Measurements from ENCODE around the gene SLC9C1.

SLC9C1 gene

DNA sequence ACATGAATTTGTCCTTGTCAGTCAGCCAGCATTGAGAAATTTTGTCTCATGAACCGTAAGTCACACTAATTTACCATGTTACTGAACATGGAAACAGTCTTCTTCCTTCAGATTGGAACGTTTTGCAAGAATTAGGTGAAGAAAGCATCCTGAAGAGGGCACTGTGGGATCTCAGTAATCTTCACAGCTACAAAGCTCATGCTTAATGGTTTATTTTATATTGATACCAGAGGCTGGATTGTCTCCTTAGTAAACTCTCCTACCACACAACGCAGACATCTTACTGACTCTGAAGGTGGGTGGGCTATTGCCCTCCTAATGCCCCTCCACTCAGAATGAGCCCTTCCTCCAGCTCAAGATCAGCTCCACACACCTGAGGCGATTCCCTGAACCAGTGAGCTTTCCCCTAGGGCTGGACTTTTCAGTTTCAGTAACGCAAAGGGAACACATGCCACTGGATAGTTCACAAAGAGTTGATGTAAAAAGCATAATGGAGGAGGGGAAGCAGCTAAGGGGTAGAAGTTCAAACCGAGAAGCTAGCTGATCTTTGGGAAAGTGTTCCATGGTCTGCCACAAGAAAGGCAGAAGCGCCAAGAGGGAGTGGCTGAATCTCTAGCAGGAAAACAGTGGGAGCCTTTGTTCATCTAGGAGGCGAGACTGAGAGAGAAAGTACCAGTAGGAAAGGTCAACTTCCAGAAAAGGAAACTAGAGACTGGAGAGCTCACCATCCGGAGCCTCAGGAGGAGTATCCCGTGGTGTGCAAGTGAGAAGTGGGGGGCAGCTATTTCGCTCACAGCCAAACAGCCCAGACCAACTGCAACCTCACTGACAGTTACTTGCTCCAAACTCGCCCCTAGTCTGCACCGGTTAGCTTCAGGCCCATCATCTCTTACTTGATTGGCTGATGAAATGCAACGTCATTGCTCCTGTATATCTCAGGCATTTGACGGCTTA lies at the start of gene SLC9C1:
SLC9C1 (minus strand) TSS at position 849 of the 954 bp plus-strand sequence. CDS start 7,425 bp downstream, outside the sequence.
- peak within 1 kb of the TSS; percentile 45 for H3K27ac ChIP-seq
- TF ChIP-seq, protein P1, sequence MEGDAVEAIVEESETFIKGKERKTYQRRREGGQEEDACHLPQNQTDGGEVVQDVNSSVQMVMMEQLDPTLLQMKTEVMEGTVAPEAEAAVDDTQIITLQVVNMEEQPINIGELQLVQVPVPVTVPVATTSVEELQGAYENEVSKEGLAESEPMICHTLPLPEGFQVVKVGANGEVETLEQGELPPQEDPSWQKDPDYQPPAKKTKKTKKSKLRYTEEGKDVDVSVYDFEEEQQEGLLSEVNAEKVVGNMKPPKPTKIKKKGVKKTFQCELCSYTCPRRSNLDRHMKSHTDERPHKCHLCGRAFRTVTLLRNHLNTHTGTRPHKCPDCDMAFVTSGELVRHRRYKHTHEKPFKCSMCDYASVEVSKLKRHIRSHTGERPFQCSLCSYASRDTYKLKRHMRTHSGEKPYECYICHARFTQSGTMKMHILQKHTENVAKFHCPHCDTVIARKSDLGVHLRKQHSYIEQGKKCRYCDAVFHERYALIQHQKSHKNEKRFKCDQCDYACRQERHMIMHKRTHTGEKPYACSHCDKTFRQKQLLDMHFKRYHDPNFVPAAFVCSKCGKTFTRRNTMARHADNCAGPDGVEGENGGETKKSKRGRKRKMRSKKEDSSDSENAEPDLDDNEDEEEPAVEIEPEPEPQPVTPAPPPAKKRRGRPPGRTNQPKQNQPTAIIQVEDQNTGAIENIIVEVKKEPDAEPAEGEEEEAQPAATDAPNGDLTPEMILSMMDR (conservative IDR thresholded peaks at IDR 0.05) = peak; percentile 75

DNA sequence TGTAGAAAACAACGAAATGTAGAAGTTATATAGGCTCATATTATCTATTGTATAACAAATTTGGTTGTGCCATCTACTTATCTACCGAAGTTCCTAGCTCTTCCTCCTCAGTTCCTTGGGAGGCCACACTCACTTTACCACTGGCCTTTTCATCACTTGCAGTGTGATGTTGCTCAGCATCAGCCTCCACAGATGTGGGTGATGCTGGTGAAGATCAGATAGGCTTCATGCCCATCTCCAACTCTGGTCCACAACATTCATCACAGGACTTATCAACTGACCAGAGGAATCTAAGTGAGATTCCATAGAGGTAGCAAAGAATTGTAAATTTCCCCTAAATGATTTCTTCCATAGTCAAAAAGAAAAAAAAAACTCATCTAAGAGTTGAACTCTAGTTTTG lies 47.4 kb upstream of the SLC9C1 start:
- H3K27ac ChIP-seq = no peak overlapping the region
- TF ChIP-seq, protein P1 (conservative IDR thresholded peaks at IDR 0.05) = no peak

DNA sequence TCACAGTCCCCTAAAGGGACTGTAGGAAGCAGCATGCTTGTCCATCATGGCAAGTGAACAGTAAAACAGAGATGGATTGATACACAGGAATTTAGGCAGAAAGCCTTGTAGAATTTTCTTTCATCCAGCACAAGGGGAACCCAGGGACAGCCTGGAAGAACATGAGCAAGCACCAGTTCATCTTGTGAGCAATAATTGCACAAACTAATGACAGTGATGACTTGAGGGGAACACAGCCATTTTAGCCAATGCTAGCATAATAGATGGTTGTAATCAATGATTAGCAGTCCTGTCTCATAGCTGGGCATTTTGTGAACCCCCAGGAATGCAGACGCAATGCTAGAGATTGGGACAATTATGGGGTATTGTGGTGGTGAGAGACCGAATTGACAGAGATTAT lies 45.6 kb upstream of the SLC9C1 start:
- H3K27ac ChIP-seq = no peak overlapping the region
- TF ChIP-seq, protein P1 (conservative IDR thresholded peaks at IDR 0.05) = no peak

DNA sequence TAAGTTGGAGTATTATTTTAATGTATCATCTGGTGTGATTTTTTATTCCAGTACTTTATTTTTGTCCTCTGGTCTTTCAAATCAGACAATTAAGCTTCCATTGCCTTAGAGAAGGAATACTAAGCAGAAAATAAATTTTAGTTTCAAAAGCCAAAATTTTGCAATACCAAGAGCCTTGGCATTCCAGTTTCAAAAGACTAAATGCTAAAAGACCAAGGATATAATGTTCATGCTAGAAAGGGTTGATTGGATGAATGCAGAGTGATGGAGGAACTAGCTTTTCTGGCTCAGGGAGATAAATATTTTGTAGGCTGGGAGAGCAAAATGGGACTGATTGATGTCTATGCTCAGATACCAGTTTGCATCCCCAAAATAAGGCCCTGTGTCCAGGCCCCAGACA lies 45.1 kb upstream of the SLC9C1 start:
- TF ChIP-seq, protein P1 (conservative IDR thresholded peaks at IDR 0.05) = no peak
- no peak overlapping the region for H3K27ac ChIP-seq

DNA sequence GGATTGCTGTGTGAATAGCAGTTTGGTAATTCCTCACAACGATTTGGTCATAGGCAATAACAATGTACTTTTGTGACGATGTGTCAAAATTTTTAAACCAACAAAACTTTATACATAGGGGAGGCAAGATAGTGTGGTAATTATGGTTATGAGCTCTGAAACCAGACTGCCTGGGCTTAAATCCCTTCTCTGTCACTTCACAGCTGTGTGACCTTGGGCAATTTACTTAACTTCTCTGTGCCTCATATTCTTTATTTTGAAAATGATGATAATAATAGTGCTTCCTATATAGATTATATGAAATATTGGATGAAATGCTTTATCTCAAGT lies 44.7 kb upstream of the SLC9C1 start:
- TF ChIP-seq, protein P1 (conservative IDR thresholded peaks at IDR 0.05) = no peak
- H3K27ac ChIP-seq = no peak overlapping the region

DNA sequence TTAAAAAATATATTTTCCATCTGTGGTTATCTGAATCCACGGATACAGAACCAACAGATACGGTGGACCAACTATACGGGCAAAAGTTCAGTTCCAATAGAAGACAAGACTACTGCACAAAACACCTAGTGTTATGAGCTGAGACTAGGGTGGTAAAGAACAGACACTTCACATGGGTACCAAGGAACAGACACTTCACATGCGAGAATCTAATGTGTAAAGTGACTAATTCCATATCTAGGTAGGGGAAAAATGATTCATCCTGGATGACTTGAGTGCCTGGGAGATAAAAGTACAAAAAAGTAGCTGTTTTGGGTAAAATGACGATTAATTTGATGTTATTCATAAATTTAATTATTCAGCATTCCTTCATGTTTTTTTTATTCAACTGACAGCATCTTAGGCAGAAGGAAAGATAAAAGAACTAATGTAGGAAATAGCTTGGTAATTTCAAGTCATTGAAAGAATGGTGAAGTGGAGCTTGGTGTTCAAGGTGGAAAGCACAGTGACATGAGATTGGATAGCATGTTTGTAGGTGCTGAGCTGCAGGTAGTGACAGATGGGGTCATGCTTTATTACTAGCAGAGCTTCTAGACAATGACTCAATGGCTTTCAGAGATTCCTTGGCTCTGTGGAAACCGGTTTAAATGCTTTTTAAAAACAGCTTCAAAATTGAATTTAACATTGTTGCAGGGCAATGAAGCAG lies 44.2 kb upstream of the SLC9C1 start:
- TF ChIP-seq, protein P1 (conservative IDR thresholded peaks at IDR 0.05) = no peak

DNA sequence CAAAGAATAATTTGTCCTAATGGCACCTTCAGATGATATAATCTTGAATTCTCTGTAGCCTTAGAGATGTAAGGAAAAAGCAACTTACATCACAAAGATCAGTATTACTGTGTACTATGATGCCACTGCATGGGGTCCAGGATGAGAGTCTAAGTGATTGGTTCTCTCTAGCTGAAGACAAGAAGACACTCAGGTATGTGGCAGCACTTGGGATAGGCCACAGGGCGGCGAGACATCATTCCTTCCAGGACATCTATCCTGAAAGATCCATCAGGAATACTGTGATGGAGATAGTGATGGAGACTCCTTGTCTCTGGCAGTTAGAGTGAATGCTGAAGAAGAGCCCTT lies 41.4 kb upstream of the SLC9C1 start:
- TF ChIP-seq, protein P1 (conservative IDR thresholded peaks at IDR 0.05) = no peak
- H3K27ac ChIP-seq = no peak overlapping the region

More for the DNA sequence above, 44.2 kb upstream of the SLC9C1 start:
- no peak overlapping the region for H3K27ac ChIP-seq

Measured in VCaP (cell line).